Measurements from ENCODE around the gene P2RX4.

Gene P2RX4

GRCh38 chr12:121253638-121254335 is 43.9 kb downstream of the P2RX4 start:
- TF ChIP-seq CTCF (IDR thresholded peaks at IDR 0.05): no peak

DNA sequence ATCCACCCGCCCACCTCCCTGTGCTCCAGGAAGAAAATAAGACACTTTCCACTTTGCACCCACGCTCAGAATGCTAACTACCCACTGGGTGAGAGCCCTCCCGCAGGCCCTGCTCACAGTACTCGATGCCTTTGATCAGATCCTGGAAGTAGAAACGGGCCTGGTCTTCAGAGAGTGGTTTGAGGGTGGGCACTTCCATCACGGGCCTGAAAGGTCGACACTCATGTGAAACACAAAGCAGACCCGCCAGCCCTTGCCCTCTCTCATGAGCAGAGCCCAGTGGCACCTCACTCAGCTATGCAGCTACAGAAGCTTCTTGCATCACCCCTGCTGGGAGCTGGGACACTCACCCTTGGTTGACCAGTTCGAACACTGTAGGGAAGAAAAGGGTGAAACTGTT is 45.5 kb downstream of the P2RX4 start:
- TF ChIP-seq CTCF (IDR thresholded peaks at IDR 0.05): no peak

DNA sequence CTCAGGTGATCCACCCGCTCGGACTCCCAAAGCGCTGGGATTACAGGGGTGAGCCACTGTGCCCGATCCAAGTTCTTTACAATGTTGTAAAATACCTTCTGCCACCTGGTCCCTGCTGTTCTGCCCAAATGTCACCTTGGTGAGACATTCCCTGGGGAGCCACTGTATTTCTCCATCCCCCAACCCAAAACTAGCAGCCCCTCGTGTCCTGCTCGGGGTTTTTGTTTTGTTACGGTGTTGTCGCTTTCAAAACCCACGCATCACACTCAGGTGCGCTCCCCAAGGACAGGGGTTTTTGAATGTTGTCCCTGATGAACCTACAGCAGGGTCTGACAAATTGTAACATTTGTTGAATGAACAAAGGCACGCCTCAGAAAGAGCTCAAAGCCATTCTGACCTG is 49.1 kb downstream of the P2RX4 start:
- no peak for TF ChIP-seq CTCF (IDR thresholded peaks at IDR 0.05)

DNA sequence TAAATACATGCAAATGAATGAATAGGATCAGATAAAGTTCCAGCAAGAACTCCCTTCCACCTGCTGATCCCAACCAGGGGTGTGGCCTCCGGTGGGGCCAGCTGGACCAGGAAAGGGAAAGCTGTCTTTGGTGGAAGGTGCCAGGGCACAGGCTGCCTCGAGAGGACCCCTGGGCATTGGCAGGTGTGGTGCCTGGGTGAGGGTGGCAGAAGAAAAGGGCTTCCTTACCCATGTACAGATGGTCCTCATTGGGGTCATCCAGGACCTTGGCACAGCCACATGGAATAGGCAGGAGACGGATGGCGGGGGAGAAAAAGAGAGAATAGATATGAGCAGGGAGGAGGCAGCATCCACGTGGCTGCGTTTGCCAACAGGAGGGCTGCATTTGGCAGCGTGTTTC is 50.2 kb downstream of the P2RX4 start:
- no peak for TF ChIP-seq CTCF (IDR thresholded peaks at IDR 0.05)

DNA sequence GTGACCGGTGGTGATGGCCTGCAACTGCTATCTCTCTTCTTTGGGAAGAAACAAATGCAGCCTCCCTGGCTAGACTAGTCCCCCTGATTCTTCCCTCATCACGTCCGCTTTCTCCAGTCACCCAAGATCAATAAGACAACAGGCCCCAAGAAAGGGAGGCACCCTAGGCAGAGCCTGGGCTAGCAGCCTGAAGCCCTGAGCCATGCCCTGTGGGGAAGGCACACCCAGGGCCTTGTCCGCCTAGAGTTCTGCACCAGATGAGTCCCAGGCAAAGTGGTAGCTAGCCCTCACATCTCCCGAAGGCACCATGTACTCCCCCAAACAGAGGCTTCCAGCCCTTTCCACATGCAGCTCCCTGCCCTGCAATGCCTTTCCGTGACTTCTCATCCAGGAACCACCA is 51.5 kb downstream of the P2RX4 start:
- TF ChIP-seq CTCF (IDR thresholded peaks at IDR 0.05): no peak

- TF ChIP-seq CTCF (IDR thresholded peaks at IDR 0.05): no peak
Observed at GRCh38 chr12:121263206-121263935, 53.4 kb downstream of the P2RX4 start.

DNA sequence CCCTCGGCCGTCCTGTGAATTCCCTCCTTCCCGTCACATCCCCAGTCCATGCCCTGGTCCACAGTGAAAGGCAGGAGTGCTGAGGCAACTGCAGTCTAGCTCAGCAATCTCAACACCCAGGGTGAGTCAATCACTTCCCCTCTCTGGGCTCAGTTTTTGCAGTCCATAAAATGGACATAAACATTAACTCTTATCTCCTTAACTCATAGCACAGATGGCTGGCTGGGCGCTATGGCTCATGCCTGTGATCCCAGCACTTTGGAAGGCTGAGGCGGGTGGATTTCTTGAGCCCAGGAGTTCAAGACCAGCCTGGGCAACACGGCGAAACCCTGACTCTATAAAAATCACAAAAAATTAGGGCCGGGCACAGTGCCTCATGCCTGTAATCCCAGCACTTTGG is 54.2 kb downstream of the P2RX4 start:
- TF ChIP-seq CTCF (IDR thresholded peaks at IDR 0.05): no peak
